ENCODE measurements around the gene INPP4A. TPM values are rescaled to one million over a fixed set of nuclear protein-coding genes. Genes with fewer than 3 reads are reported as not detected.

INPP4A gene
- total RNA-seq, 2 donors from 2014 or later, result 12.7 to 18.2 TPM

- Histone ChIP-seq H3K4me3 (no peak overlapping the region), H3K27me3 (no peaks in the 10 kb centered on the region), H3K36me3 (no peaks in the 10 kb centered on the region), H3K9me3 (no peaks in the 10 kb centered on the region), H3K4me1 (peaks cover 0 to 67% of the 10 kb centered on the region in 2 donors), H3K27ac (no peak overlapping the region)
- no peak for DNase-seq (ENCODE audit: low spot score)
- no peak for TF ChIP-seq CTCF (IDR thresholded peaks at IDR 0.05)
Observed at GRCh38 chr2:98489971-98490962, 45.6 kb downstream of the INPP4A start.

GRCh38 chr2:98492441-98492840 is 47.8 kb downstream of the INPP4A start:
- H3K4me1 ChIP-seq, result peaks cover 0 to 63% of the 10 kb centered on the region in 2 donors
- DNase-seq (ENCODE audit: low spot score), result no peak
- no peaks in the 10 kb centered on the region for H3K9me3 ChIP-seq
- H3K27me3 ChIP-seq, result no peaks in the 10 kb centered on the region
- no peak overlapping the region for H3K27ac ChIP-seq
- no peak overlapping the region for H3K4me3 ChIP-seq
- no peak for TF ChIP-seq CTCF (IDR thresholded peaks at IDR 0.05)
- H3K36me3 ChIP-seq, result no peaks in the 10 kb centered on the region

GRCh38 chr2:98494699-98495098 is 50.0 kb downstream of the INPP4A start:
- H3K27ac ChIP-seq, result no peak overlapping the region
- DNase-seq (ENCODE audit: low spot score), result no peak
- no peak for TF ChIP-seq CTCF (IDR thresholded peaks at IDR 0.05)
- no peaks in the 10 kb centered on the region for H3K9me3 ChIP-seq
- H3K36me3 ChIP-seq, result no peaks in the 10 kb centered on the region
- peaks cover 0 to 64% of the 10 kb centered on the region in 2 donors for H3K4me1 ChIP-seq
- H3K27me3 ChIP-seq, result no peaks in the 10 kb centered on the region
- H3K4me3 ChIP-seq, result no peak overlapping the region

- TF ChIP-seq CTCF (IDR thresholded peaks at IDR 0.05), result no peak
- no peaks in the 10 kb centered on the region for H3K9me3 ChIP-seq
- H3K36me3 ChIP-seq, result no peaks in the 10 kb centered on the region
- DNase-seq (ENCODE audit: low spot score), result no peak
- no peak overlapping the region for H3K27ac ChIP-seq
- H3K4me1 ChIP-seq, result peaks cover 0 to 51% of the 10 kb centered on the region in 2 donors
- no peak overlapping the region for H3K4me3 ChIP-seq
- no peaks in the 10 kb centered on the region for H3K27me3 ChIP-seq
Observed at GRCh38 chr2:98496750-98497493, 52.3 kb downstream of the INPP4A start.

GRCh38 chr2:98498703-98499440 is 54.2 kb downstream of the INPP4A start:
- Histone ChIP-seq H3K4me3 (no peak overlapping the region), H3K4me1 (peaks cover 0 to 54% of the 10 kb centered on the region in 2 donors), H3K27me3 (no peaks in the 10 kb centered on the region), H3K27ac (no peak overlapping the region), H3K9me3 (no peaks in the 10 kb centered on the region), H3K36me3 (no peaks in the 10 kb centered on the region)
- no peak for DNase-seq (ENCODE audit: low spot score)
- no peak for TF ChIP-seq CTCF (IDR thresholded peaks at IDR 0.05)

All from right atrium auricular region (tissue), 2 donors.